ENCODE data around the gene SETD6. TPM values are rescaled to one million over a fixed set of nuclear protein-coding genes. Genes with fewer than 3 reads are reported as not detected.

The SETD6 gene
- total RNA-seq, 1 experiment from 2014 or later = 41.1 TPM

DNA sequence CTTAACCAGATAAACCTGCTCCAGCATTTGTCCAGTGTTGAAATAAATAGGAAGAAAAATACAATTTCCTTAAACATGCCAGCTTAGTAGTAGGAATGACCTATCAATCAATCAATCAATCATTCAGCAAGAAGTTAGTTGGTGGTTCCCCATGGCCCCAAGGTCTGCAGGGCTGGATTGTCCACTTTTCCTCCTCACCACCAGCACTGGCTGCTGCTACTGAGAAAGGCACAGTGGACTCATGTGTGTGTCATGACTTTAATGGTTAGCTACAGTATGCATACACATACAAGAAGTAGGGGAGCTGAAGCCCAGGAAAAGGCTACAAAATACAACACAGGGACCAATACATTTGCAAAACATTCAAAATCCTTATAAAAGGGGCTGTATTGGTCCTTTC is 4.4 kb downstream of the SETD6 start:
- Mint-ChIP-seq H3K9me3 (no peaks in the 10 kb centered on the region), H3K36me3 (peaks cover 71% of the 10 kb centered on the region), H3K4me1 (peaks cover 16% of the 10 kb centered on the region), H3K4me3 (no peak overlapping the region), H3K27me3 (ENCODE audit: low read depth) (no peaks in the 10 kb centered on the region), H3K27ac (no peak overlapping the region)
- DNase-seq (ENCODE audit: low spot score) = no peak
- ATAC-seq = no peak
- TF ChIP-seq, protein P1, sequence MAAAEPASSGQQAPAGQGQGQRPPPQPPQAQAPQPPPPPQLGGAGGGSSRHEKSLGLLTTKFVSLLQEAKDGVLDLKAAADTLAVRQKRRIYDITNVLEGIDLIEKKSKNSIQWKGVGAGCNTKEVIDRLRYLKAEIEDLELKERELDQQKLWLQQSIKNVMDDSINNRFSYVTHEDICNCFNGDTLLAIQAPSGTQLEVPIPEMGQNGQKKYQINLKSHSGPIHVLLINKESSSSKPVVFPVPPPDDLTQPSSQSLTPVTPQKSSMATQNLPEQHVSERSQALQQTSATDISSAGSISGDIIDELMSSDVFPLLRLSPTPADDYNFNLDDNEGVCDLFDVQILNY (CRISPR knock-in tag; IDR thresholded peaks at IDR 0.05) = no peak
- TF ChIP-seq, protein P2, sequence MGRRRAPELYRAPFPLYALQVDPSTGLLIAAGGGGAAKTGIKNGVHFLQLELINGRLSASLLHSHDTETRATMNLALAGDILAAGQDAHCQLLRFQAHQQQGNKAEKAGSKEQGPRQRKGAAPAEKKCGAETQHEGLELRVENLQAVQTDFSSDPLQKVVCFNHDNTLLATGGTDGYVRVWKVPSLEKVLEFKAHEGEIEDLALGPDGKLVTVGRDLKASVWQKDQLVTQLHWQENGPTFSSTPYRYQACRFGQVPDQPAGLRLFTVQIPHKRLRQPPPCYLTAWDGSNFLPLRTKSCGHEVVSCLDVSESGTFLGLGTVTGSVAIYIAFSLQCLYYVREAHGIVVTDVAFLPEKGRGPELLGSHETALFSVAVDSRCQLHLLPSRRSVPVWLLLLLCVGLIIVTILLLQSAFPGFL (CRISPR knock-in tag; IDR thresholded peaks at IDR 0.05; ENCODE audit: borderline replicate concordance) = no peak
- TF ChIP-seq, protein P3, sequence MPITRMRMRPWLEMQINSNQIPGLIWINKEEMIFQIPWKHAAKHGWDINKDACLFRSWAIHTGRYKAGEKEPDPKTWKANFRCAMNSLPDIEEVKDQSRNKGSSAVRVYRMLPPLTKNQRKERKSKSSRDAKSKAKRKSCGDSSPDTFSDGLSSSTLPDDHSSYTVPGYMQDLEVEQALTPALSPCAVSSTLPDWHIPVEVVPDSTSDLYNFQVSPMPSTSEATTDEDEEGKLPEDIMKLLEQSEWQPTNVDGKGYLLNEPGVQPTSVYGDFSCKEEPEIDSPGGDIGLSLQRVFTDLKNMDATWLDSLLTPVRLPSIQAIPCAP (CRISPR knock-in tag; IDR thresholded peaks at IDR 0.05) = no peak
- TF ChIP-seq, protein P4, sequence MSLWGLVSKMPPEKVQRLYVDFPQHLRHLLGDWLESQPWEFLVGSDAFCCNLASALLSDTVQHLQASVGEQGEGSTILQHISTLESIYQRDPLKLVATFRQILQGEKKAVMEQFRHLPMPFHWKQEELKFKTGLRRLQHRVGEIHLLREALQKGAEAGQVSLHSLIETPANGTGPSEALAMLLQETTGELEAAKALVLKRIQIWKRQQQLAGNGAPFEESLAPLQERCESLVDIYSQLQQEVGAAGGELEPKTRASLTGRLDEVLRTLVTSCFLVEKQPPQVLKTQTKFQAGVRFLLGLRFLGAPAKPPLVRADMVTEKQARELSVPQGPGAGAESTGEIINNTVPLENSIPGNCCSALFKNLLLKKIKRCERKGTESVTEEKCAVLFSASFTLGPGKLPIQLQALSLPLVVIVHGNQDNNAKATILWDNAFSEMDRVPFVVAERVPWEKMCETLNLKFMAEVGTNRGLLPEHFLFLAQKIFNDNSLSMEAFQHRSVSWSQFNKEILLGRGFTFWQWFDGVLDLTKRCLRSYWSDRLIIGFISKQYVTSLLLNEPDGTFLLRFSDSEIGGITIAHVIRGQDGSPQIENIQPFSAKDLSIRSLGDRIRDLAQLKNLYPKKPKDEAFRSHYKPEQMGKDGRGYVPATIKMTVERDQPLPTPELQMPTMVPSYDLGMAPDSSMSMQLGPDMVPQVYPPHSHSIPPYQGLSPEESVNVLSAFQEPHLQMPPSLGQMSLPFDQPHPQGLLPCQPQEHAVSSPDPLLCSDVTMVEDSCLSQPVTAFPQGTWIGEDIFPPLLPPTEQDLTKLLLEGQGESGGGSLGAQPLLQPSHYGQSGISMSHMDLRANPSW (CRISPR knock-in tag; conservative IDR thresholded peaks at IDR 0.05; ENCODE audit: low read depth) = no peak
- TF ChIP-seq ZNF121 (CRISPR knock-in tag; IDR thresholded peaks at IDR 0.05) (no peak), NFYB (CRISPR knock-in tag; conservative IDR thresholded peaks at IDR 0.05; ENCODE audit: low read depth) (no peak), ZNF219 (CRISPR knock-in tag; IDR thresholded peaks at IDR 0.05; ENCODE audit: borderline replicate concordance) (no peak), ZNF671 (CRISPR knock-in tag; IDR thresholded peaks at IDR 0.05) (no peak), FOXK1 (CRISPR knock-in tag; IDR thresholded peaks at IDR 0.05) (no peak), ZBTB21 (CRISPR knock-in tag; IDR thresholded peaks at IDR 0.05; ENCODE audit: borderline replicate concordance) (no peak)
- TF ChIP-seq, protein P5, sequence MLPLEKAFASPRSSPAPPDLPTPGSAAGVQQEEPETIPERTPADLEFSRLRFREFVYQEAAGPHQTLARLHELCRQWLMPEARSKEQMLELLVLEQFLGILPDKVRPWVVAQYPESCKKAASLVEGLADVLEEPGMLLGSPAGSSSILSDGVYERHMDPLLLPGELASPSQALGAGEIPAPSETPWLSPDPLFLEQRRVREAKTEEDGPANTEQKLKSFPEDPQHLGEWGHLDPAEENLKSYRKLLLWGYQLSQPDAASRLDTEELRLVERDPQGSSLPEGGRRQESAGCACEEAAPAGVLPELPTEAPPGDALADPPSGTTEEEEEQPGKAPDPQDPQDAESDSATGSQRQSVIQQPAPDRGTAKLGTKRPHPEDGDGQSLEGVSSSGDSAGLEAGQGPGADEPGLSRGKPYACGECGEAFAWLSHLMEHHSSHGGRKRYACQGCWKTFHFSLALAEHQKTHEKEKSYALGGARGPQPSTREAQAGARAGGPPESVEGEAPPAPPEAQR (CRISPR knock-in tag; IDR thresholded peaks at IDR 0.05) = no peak
- CTCF ChIA-PET = interaction anchor here (0.8 to 1.7 kb wide), 2 partner anchors 8 to 236 kb away, joined by 3 to 7 read pairs; no protein-coding TSS in a partner anchor
- POLR2A ChIA-PET = no interaction called here

DNA sequence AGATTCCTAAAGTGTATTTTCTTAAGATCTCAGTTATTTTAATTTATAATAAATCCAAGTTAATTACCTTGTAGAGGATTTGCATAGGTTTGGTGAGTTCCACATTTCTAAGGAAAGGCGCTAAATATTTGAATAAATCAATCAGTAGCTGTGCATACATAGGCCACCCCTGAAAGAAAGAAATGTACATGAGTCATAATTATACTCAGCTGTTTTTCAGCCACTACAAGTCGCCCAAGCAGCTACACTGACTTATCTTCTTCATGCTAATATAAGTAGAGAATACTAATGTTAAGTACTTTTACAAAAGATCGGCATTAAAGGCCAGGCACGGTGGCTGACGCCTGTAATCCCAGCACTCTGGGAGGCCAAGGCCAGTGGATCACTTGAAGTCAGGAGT is 14.9 kb downstream of the SETD6 start:
- DNase-seq (ENCODE audit: low spot score) (no peak), ATAC-seq (no peak)
- no peaks in the 10 kb centered on the region for H3K9me3 Mint-ChIP-seq
- no peaks in the 10 kb centered on the region for H3K27me3 Mint-ChIP-seq (ENCODE audit: low read depth)
- H3K4me1 Mint-ChIP-seq = no peaks in the 10 kb centered on the region
- CTCF ChIA-PET = no interaction called here
- H3K36me3 Mint-ChIP-seq = peaks cover 92% of the 10 kb centered on the region
- POLR2A ChIA-PET = no interaction called here
- H3K27ac Mint-ChIP-seq = no peak overlapping the region
- no peak overlapping the region for H3K4me3 Mint-ChIP-seq
- TF ChIP-seq ZNF121 (CRISPR knock-in tag; IDR thresholded peaks at IDR 0.05) = no peak
- no peak for TF ChIP-seq GRHL2 (CRISPR knock-in tag; IDR thresholded peaks at IDR 0.05; ENCODE audit: insufficient replicate concordance, severe bottlenecking)
- no peak for TF ChIP-seq ZNF416 (CRISPR knock-in tag; IDR thresholded peaks at IDR 0.05)
- TF ChIP-seq, protein P3 (CRISPR knock-in tag; IDR thresholded peaks at IDR 0.05) = no peak
- TF ChIP-seq, protein P6, sequence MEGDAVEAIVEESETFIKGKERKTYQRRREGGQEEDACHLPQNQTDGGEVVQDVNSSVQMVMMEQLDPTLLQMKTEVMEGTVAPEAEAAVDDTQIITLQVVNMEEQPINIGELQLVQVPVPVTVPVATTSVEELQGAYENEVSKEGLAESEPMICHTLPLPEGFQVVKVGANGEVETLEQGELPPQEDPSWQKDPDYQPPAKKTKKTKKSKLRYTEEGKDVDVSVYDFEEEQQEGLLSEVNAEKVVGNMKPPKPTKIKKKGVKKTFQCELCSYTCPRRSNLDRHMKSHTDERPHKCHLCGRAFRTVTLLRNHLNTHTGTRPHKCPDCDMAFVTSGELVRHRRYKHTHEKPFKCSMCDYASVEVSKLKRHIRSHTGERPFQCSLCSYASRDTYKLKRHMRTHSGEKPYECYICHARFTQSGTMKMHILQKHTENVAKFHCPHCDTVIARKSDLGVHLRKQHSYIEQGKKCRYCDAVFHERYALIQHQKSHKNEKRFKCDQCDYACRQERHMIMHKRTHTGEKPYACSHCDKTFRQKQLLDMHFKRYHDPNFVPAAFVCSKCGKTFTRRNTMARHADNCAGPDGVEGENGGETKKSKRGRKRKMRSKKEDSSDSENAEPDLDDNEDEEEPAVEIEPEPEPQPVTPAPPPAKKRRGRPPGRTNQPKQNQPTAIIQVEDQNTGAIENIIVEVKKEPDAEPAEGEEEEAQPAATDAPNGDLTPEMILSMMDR (IDR thresholded peaks at IDR 0.05) = no peak
- no peak for TF ChIP-seq JUN (CRISPR knock-in tag; IDR thresholded peaks at IDR 0.05)
- TF ChIP-seq, protein P7, sequence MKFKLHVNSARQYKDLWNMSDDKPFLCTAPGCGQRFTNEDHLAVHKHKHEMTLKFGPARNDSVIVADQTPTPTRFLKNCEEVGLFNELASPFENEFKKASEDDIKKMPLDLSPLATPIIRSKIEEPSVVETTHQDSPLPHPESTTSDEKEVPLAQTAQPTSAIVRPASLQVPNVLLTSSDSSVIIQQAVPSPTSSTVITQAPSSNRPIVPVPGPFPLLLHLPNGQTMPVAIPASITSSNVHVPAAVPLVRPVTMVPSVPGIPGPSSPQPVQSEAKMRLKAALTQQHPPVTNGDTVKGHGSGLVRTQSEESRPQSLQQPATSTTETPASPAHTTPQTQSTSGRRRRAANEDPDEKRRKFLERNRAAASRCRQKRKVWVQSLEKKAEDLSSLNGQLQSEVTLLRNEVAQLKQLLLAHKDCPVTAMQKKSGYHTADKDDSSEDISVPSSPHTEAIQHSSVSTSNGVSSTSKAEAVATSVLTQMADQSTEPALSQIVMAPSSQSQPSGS (CRISPR knock-in tag; IDR thresholded peaks at IDR 0.05; ENCODE audit: borderline replicate concordance, low read depth) = no peak
- no peak for TF ChIP-seq HMGA2 (CRISPR knock-in tag; IDR thresholded peaks at IDR 0.05)
- no peak for TF ChIP-seq ATF1 (CRISPR knock-in tag; IDR thresholded peaks at IDR 0.05)
- TF ChIP-seq SOX15 (CRISPR knock-in tag; IDR thresholded peaks at IDR 0.05) = no peak
- TF ChIP-seq, protein P8, sequence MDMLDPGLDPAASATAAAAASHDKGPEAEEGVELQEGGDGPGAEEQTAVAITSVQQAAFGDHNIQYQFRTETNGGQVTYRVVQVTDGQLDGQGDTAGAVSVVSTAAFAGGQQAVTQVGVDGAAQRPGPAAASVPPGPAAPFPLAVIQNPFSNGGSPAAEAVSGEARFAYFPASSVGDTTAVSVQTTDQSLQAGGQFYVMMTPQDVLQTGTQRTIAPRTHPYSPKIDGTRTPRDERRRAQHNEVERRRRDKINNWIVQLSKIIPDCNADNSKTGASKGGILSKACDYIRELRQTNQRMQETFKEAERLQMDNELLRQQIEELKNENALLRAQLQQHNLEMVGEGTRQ (CRISPR knock-in tag; IDR thresholded peaks at IDR 0.05) = no peak
- TF ChIP-seq NR1H2 (CRISPR knock-in tag; IDR thresholded peaks at IDR 0.05) = no peak
- TF ChIP-seq TEAD1 (CRISPR knock-in tag; IDR thresholded peaks at IDR 0.05) = no peak

Data from WTC11 (cell line).